HEK293T (cell line): Measurements from ENCODE around the gene APRT.

ENCODE experiments used
- ARNT ChIP-seq: fragments of 450-650 bp; IDR thresholded peaks from 2 replicates; pipeline ENCODE4 v1.6.1; 2017; ENCODE audit warnings: mild to moderate bottlenecking
- BHLHE40 ChIP-seq: fragments of 450-650 bp; IDR thresholded peaks from 2 replicates; pipeline ENCODE4 v1.6.1; 2016; ENCODE audit warnings: mild to moderate bottlenecking, moderate library complexity, borderline replicate concordance
- FOXA1 ChIP-seq: fragments of 450-650 bp; IDR thresholded peaks from 2 replicates; pipeline ENCODE4 v1.6.1; 2016; ENCODE audit warnings: mild to moderate bottlenecking
- FOXK2 ChIP-seq: fragments of 450-650 bp; IDR thresholded peaks from 2 replicates; pipeline ENCODE4 v1.6.1; 2016; ENCODE audit warnings: mild to moderate bottlenecking
- FOXM1 ChIP-seq: fragments of 450-650 bp; IDR thresholded peaks from 2 replicates; pipeline ENCODE4 v1.6.1; 2017; ENCODE audit warnings: mild to moderate bottlenecking, borderline replicate concordance
- HDGF ChIP-seq: fragments of 450-650 bp; IDR thresholded peaks from 2 replicates; pipeline ENCODE4 v1.6.1; 2017; ENCODE audit warnings: antibody characterized with exemption, borderline replicate concordance
- L3MBTL2 ChIP-seq: fragments of 450-650 bp; conservative IDR thresholded peaks from 2 replicates; pipeline ENCODE4 v1.6.1; 2016; ENCODE audit warnings: mild to moderate bottlenecking
- LEF1 ChIP-seq: fragments of 450-650 bp; IDR thresholded peaks from 2 replicates; pipeline ENCODE4 v1.6.1; 2017; ENCODE audit warnings: mild to moderate bottlenecking, borderline replicate concordance
- NFRKB ChIP-seq: fragments of 450-650 bp; IDR thresholded peaks from 2 replicates; pipeline ENCODE4 v1.6.1; 2016; ENCODE audit warnings: mild to moderate bottlenecking, moderate library complexity
- PKNOX1 ChIP-seq: fragments of 450-650 bp; IDR thresholded peaks from 2 replicates; pipeline ENCODE4 v1.6.1; 2016
- SP1 ChIP-seq: fragments of 450-650 bp; IDR thresholded peaks from 2 replicates; pipeline ENCODE4 v1.6.1; 2017
- SUZ12 ChIP-seq: fragments of 450-650 bp; IDR thresholded peaks from 2 replicates; pipeline ENCODE4 v1.6.1; 2016; ENCODE audit warnings: mild to moderate bottlenecking
- TARDBP ChIP-seq: fragments of 450-650 bp; IDR thresholded peaks from 2 replicates; pipeline ENCODE4 v1.6.1; 2016
- ZNF384 ChIP-seq: fragments of 450-650 bp; IDR thresholded peaks from 2 replicates; pipeline ENCODE4 v1.6.1; 2016

GRCh38 chr16:88793251-88793954 lies 18.3 kb downstream of the APRT start:
- TF ChIP-seq TARDBP (no peak), ZNF384 (no peak), FOXM1 (no peak), PKNOX1 (no peak), FOXA1 (no peak), SP1 (no peak), SUZ12 (no peak), HDGF (no peak), FOXK2 (no peak), BHLHE40 (no peak), NFRKB (no peak), LEF1 (no peak), L3MBTL2 (no peak), ARNT (no peak)
